ENCODE measurements around the gene UTS2R. TPM values are rescaled to one million over a fixed set of nuclear protein-coding genes. Genes with fewer than 3 reads are reported as not detected.
A peak's percentile ranks its signal among the peaks of the same experiment; 100 is the strongest.

UTS2R gene
- total RNA-seq, 1 donor from 2014 or later: not detected

DNA sequence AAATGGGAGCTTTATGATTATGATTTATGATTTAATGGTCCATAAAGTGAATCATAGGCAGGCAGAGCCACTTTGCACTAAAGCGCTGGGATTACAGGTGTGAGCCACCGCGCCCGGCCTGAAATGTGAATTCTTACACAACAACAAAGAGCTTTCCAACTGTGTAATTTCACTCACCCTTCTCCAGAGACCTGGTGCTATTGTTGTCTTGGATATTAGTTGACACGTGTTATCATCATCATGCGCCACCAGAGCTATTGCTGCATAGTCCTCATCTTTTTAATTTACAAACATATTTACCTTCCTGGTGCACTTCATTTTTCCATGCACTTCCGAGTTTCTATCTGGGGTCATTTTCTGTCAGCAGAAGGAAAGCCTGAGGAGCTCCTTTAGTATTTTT is 4.8 kb upstream of the UTS2R start:
- Mint-ChIP-seq H3K4me1 (ENCODE audit: unreplicated experiment) (peaks cover 10% of the 10 kb centered on the region), H3K27ac (ENCODE audit: unreplicated experiment) (no peak overlapping the region), H3K4me3 (ENCODE audit: unreplicated experiment) (no peak overlapping the region), H3K27me3 (ENCODE audit: unreplicated experiment) (peaks cover 46% of the 10 kb centered on the region), H3K36me3 (ENCODE audit: unreplicated experiment) (no peaks in the 10 kb centered on the region), H3K9me3 (ENCODE audit: unreplicated experiment) (no peaks in the 10 kb centered on the region)
- TF ChIP-seq, protein P1, sequence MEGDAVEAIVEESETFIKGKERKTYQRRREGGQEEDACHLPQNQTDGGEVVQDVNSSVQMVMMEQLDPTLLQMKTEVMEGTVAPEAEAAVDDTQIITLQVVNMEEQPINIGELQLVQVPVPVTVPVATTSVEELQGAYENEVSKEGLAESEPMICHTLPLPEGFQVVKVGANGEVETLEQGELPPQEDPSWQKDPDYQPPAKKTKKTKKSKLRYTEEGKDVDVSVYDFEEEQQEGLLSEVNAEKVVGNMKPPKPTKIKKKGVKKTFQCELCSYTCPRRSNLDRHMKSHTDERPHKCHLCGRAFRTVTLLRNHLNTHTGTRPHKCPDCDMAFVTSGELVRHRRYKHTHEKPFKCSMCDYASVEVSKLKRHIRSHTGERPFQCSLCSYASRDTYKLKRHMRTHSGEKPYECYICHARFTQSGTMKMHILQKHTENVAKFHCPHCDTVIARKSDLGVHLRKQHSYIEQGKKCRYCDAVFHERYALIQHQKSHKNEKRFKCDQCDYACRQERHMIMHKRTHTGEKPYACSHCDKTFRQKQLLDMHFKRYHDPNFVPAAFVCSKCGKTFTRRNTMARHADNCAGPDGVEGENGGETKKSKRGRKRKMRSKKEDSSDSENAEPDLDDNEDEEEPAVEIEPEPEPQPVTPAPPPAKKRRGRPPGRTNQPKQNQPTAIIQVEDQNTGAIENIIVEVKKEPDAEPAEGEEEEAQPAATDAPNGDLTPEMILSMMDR (IDR thresholded peaks at IDR 0.05): no peak
- DNase-seq (ENCODE audit: extremely low spot score, unreplicated experiment): no peak

DNA sequence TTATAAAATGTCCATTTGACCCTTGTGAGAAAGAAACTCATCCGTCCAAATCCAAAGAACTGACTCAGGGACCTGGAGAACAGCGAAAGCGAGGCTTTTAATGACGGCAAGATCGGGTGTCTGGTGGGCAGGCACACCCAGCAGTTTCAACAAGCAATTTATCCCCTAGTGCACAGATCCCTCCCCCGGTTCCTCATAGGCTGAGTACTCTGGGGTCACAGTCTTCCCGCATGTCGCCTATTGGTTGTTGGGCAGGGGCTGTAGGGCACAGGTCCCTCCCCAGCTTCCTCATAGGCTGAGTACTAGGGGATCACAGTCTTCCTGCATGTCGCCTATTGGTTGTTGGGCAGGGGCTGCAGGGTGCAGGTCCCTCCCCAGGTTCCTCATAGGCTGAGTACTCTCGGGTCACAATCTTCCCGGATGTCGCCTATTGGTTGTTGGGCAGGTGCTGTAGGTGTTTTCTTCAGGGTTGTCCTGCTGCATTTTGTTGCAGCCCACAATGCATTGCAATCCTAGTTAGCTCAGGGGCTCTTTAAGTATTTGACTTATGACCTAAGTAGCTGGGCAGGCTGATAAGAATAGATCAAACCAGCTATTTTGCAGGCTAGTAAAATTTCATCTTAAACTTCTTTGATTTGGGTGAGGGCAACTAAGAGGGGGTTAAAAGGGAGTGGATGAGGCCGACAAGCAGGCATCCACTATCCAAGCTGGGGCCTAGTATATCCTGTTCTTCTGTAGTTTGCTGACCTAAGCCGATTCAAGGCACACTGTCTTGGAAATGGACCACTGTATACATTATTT is 3.6 kb upstream of the UTS2R start:
- Mint-ChIP-seq H3K4me3 (ENCODE audit: unreplicated experiment) (no peak overlapping the region), H3K9me3 (ENCODE audit: unreplicated experiment) (no peaks in the 10 kb centered on the region), H3K27ac (ENCODE audit: unreplicated experiment) (no peak overlapping the region), H3K27me3 (ENCODE audit: unreplicated experiment) (peaks cover 48% of the 10 kb centered on the region), H3K36me3 (ENCODE audit: unreplicated experiment) (no peaks in the 10 kb centered on the region), H3K4me1 (ENCODE audit: unreplicated experiment) (peaks cover 10% of the 10 kb centered on the region)
- no peak for DNase-seq (ENCODE audit: extremely low spot score, unreplicated experiment)
- TF ChIP-seq, protein P1 (IDR thresholded peaks at IDR 0.05): no peak

DNA sequence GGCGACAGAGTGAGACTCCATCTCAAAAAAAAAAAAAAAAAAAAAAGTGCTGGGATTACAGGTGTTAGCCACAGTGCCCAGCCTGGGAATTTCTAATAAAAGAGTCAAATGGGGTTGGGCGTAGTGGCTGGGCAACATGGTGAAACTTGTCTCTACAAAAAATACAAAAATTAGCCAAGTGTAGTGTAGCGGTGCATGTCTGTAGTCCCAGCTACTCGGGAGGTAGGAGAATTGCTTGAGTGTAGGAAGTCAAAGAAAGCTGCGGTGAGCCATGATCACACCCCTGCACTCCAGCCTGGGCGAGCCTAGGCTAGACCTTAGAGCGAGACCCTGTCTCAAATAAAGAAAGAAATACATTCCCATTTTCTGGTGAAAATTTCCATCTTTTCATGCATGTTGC is 2.4 kb upstream of the UTS2R start:
- Mint-ChIP-seq H3K27me3 (ENCODE audit: unreplicated experiment) (peaks cover 50% of the 10 kb centered on the region), H3K4me1 (ENCODE audit: unreplicated experiment) (peaks cover 11% of the 10 kb centered on the region), H3K36me3 (ENCODE audit: unreplicated experiment) (no peaks in the 10 kb centered on the region), H3K9me3 (ENCODE audit: unreplicated experiment) (no peaks in the 10 kb centered on the region), H3K4me3 (ENCODE audit: unreplicated experiment) (no peak overlapping the region), H3K27ac (ENCODE audit: unreplicated experiment) (no peak overlapping the region)
- DNase-seq (ENCODE audit: extremely low spot score, unreplicated experiment): no peak
- TF ChIP-seq, protein P1 (IDR thresholded peaks at IDR 0.05): no peak

DNA sequence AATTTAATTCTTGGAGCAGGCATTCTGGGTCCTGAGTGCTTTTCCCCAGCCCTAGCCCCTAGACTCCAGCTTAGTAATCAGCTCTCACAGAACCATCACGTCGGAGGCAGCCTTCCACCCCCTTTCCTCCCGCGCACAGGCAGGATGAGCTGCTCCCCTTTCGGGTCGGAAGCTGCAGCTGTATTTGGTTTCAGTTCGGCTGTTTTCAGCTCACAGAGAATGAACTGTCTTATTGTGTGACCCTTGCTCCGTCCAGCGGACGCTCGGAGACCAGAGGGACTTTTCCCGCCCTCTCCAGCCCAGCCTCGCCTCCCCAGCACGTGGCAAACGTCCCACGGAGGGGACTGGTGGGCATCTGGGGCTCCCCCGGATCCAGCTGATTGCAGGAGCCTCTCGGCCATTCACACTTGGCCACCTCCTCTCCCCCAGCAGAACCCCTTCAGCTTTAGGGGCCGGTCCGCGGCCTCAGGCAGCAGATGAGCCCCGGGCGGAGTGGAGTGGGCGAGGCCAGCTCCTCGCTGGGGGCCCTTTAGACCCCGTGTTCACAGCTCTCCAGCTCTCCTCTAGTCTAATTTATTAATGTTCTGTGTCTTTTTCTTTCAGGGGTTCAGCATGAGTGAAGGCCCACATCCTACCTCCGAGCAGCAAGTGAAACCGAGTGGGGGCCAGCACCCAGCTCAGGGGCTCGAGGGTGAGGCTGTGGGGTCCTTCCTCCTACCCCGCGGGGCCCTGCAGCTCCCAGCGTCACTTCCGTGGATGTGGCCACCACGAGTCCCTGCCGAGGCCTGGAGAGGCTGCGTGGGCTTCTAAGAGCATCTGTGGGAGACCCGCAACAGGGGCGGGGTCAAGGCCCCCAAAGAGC is 863 bp upstream of the UTS2R start:
- DNase-seq (ENCODE audit: extremely low spot score, unreplicated experiment): no peak
- no peaks in the 10 kb centered on the region for H3K36me3 Mint-ChIP-seq (ENCODE audit: unreplicated experiment)
- peak overlapping the region; percentile 47 for H3K4me3 Mint-ChIP-seq (ENCODE audit: unreplicated experiment)
- H3K27ac Mint-ChIP-seq (ENCODE audit: unreplicated experiment): no peak overlapping the region
- peaks cover 11% of the 10 kb centered on the region for H3K4me1 Mint-ChIP-seq (ENCODE audit: unreplicated experiment)
- H3K27me3 Mint-ChIP-seq (ENCODE audit: unreplicated experiment): peaks cover 44% of the 10 kb centered on the region
- TF ChIP-seq, protein P1 (IDR thresholded peaks at IDR 0.05): no peak
- no peaks in the 10 kb centered on the region for H3K9me3 Mint-ChIP-seq (ENCODE audit: unreplicated experiment)

Data from osteocyte (in vitro differentiated cells).